GM18499 (cell line): ENCODE measurements around the gene SNX10.

Experiments
- ATAC-seq: cut with Tn5 transposase; IDR thresholded peaks from one replicate; pipeline ENCODE4 v1.9.1; 2021; ENCODE audit warnings: moderate number of reproducible peaks; ENCODE audit not compliant: insufficient read depth, unreplicated experiment

Gene SNX10

GRCh38 chr7:26331789-26332188 lies 40.1 kb downstream of the SNX10 start:
- no peak for ATAC-seq

GRCh38 chr7:26332698-26333097 lies 41.0 kb downstream of the SNX10 start:
- ATAC-seq = no peak

GRCh38 chr7:26334166-26334859 lies 42.7 kb downstream of the SNX10 start:
- no peak for ATAC-seq

GRCh38 chr7:26337232-26337865 lies 45.7 kb downstream of the SNX10 start:
- ATAC-seq = no peak

- ATAC-seq = no peak
Measured at GRCh38 chr7:26340476-26341018, 48.9 kb downstream of the SNX10 start.

GRCh38 chr7:26343320-26343832 lies 51.7 kb downstream of the SNX10 start:
- ATAC-seq = no peak

GRCh38 chr7:26343837-26344236 lies 52.2 kb downstream of the SNX10 start:
- no peak for ATAC-seq

- no peak for ATAC-seq
Measured at GRCh38 chr7:26345202-26345601, 53.5 kb downstream of the SNX10 start.

- no peak for ATAC-seq
Measured at GRCh38 chr7:26345837-26346236, 54.2 kb downstream of the SNX10 start.

GRCh38 chr7:26346611-26347203 lies 55.0 kb downstream of the SNX10 start:
- ATAC-seq = no peak

GRCh38 chr7:26348234-26348851 lies 56.7 kb downstream of the SNX10 start:
- no peak for ATAC-seq

- no peak for ATAC-seq
Measured at GRCh38 chr7:26349005-26349915, 57.6 kb downstream of the SNX10 start.

GRCh38 chr7:26351171-26351570 lies 59.5 kb downstream of the SNX10 start:
- no peak for ATAC-seq

GRCh38 chr7:26356229-26356628 lies 64.6 kb downstream of the SNX10 start:
- no peak for ATAC-seq

GRCh38 chr7:26356929-26357798 lies 65.5 kb downstream of the SNX10 start:
- ATAC-seq = no peak

GRCh38 chr7:26357799-26358151 lies 66.1 kb downstream of the SNX10 start:
- ATAC-seq = no peak

- no peak for ATAC-seq
Measured at GRCh38 chr7:26360650-26361049, 69.0 kb downstream of the SNX10 start.

- ATAC-seq = no peak
Measured at GRCh38 chr7:26361637-26362036, 70.0 kb downstream of the SNX10 start.

GRCh38 chr7:26363465-26363864 lies 71.8 kb downstream of the SNX10 start:
- ATAC-seq = no peak
